Stimulated activated naive CD8-positive, alpha-beta T cell treated with anti-CD3 and anti-CD28 coated beads, Interleukin-15, Interleukin-2, amounts not matched to agents 100 ng/mL and 50 ng/mL, for 24 hours (primary cell): Measurements from ENCODE around the gene MAPK8IP1.

Source experiments
- H3K27ac Mint-ChIP-seq: one replicate; pipeline ENCODE4 v1.8.0; 2021; ENCODE audit warnings: mild to moderate bottlenecking, mixed read lengths
- H3K27me3 Mint-ChIP-seq: one replicate; pipeline ENCODE4 v1.8.0; 2021; ENCODE audit warnings: mixed read lengths
- H3K36me3 Mint-ChIP-seq: one replicate; pipeline ENCODE4 v1.8.0; 2021; ENCODE audit warnings: low read depth, mixed read lengths
- H3K4me1 Mint-ChIP-seq: one replicate; pipeline ENCODE4 v1.8.0; 2021; ENCODE audit warnings: low read depth, mixed read lengths
- H3K4me3 Mint-ChIP-seq: one replicate; pipeline ENCODE4 v1.8.0; 2021; ENCODE audit warnings: mild to moderate bottlenecking, mixed read lengths
- H3K9me3 Mint-ChIP-seq: one replicate; pipeline ENCODE4 v1.8.0; 2021; ENCODE audit warnings: mixed read lengths

Gene MAPK8IP1

GRCh38 chr11:45930031-45930794 is 44.8 kb downstream of the MAPK8IP1 start:
- peaks cover 10% of the 10 kb centered on the region for H3K36me3 Mint-ChIP-seq
- H3K27me3 Mint-ChIP-seq = no peaks in the 10 kb centered on the region
- H3K27ac Mint-ChIP-seq = peak overlapping the region; percentile 81
- H3K4me3 Mint-ChIP-seq = peak overlapping the region; percentile 66
- no peaks in the 10 kb centered on the region for H3K9me3 Mint-ChIP-seq
- peaks cover 15% of the 10 kb centered on the region for H3K4me1 Mint-ChIP-seq

- peak overlapping the region; percentile 49 for H3K27ac Mint-ChIP-seq
These were observed 45.6 kb downstream of the MAPK8IP1 start for GRCh38 chr11:45930951-45931570.

GRCh38 chr11:45931739-45932138 is 46.3 kb downstream of the MAPK8IP1 start:
- Mint-ChIP-seq H3K27ac (peak overlapping the region; percentile 49), H3K9me3 (no peaks in the 10 kb centered on the region), H3K36me3 (peaks cover 10% of the 10 kb centered on the region), H3K27me3 (no peaks in the 10 kb centered on the region), H3K4me3 (peak overlapping the region; percentile 31), H3K4me1 (peaks cover 18% of the 10 kb centered on the region)

More at GRCh38 chr11:45930951-45931570, 45.6 kb downstream of the MAPK8IP1 start:
- peaks cover 10% of the 10 kb centered on the region for H3K36me3 Mint-ChIP-seq
- H3K4me3 Mint-ChIP-seq = peak overlapping the region; percentile 31
- H3K9me3 Mint-ChIP-seq = no peaks in the 10 kb centered on the region
- H3K27me3 Mint-ChIP-seq = no peaks in the 10 kb centered on the region
- peaks cover 15% of the 10 kb centered on the region for H3K4me1 Mint-ChIP-seq

- no peaks in the 10 kb centered on the region for H3K9me3 Mint-ChIP-seq
- H3K27ac Mint-ChIP-seq = peak overlapping the region; percentile 2
- H3K4me3 Mint-ChIP-seq = peak overlapping the region; percentile 63
- H3K36me3 Mint-ChIP-seq = peaks cover 10% of the 10 kb centered on the region
- H3K27me3 Mint-ChIP-seq = no peaks in the 10 kb centered on the region
- peaks cover 19% of the 10 kb centered on the region for H3K4me1 Mint-ChIP-seq
These were observed 46.8 kb downstream of the MAPK8IP1 start for GRCh38 chr11:45932217-45932616.

GRCh38 chr11:45933131-45933831 is 47.8 kb downstream of the MAPK8IP1 start:
- H3K4me3 Mint-ChIP-seq = peak overlapping the region; percentile 63
- peaks cover 19% of the 10 kb centered on the region for H3K4me1 Mint-ChIP-seq
- peaks cover 16% of the 10 kb centered on the region for H3K36me3 Mint-ChIP-seq
- no peaks in the 10 kb centered on the region for H3K9me3 Mint-ChIP-seq
- no peaks in the 10 kb centered on the region for H3K27me3 Mint-ChIP-seq
- H3K27ac Mint-ChIP-seq = no peak overlapping the region

GRCh38 chr11:45933846-45934579 is 48.6 kb downstream of the MAPK8IP1 start:
- H3K27me3 Mint-ChIP-seq = no peaks in the 10 kb centered on the region
- no peak overlapping the region for H3K27ac Mint-ChIP-seq
- H3K4me3 Mint-ChIP-seq = no peak overlapping the region

GRCh38 chr11:45934580-45935318 is 49.3 kb downstream of the MAPK8IP1 start:
- H3K9me3 Mint-ChIP-seq = no peaks in the 10 kb centered on the region
- peaks cover 16% of the 10 kb centered on the region for H3K36me3 Mint-ChIP-seq
- H3K4me1 Mint-ChIP-seq = peaks cover 17% of the 10 kb centered on the region
- no peaks in the 10 kb centered on the region for H3K27me3 Mint-ChIP-seq
- no peak overlapping the region for H3K4me3 Mint-ChIP-seq
- H3K27ac Mint-ChIP-seq = no peak overlapping the region

More at GRCh38 chr11:45933846-45934579, 48.6 kb downstream of the MAPK8IP1 start:
- peaks cover 19% of the 10 kb centered on the region for H3K4me1 Mint-ChIP-seq
- peaks cover 16% of the 10 kb centered on the region for H3K36me3 Mint-ChIP-seq
- H3K9me3 Mint-ChIP-seq = no peaks in the 10 kb centered on the region

- Mint-ChIP-seq H3K4me3 (no peak overlapping the region), H3K9me3 (no peaks in the 10 kb centered on the region), H3K27ac (no peak overlapping the region), H3K4me1 (peaks cover 9% of the 10 kb centered on the region), H3K27me3 (no peaks in the 10 kb centered on the region), H3K36me3 (peaks cover 10% of the 10 kb centered on the region)
These were observed 50.1 kb downstream of the MAPK8IP1 start for GRCh38 chr11:45935349-45936064.

- H3K4me1 Mint-ChIP-seq = peaks cover 8% of the 10 kb centered on the region
- H3K27ac Mint-ChIP-seq = no peak overlapping the region
- no peak overlapping the region for H3K4me3 Mint-ChIP-seq
- H3K27me3 Mint-ChIP-seq = no peaks in the 10 kb centered on the region
- peaks cover 10% of the 10 kb centered on the region for H3K36me3 Mint-ChIP-seq
- H3K9me3 Mint-ChIP-seq = no peaks in the 10 kb centered on the region
These were observed 51.1 kb downstream of the MAPK8IP1 start for GRCh38 chr11:45936511-45937054.

- peaks cover 14% of the 10 kb centered on the region for H3K36me3 Mint-ChIP-seq
- no peak overlapping the region for H3K4me3 Mint-ChIP-seq
- no peaks in the 10 kb centered on the region for H3K9me3 Mint-ChIP-seq
- H3K27me3 Mint-ChIP-seq = no peaks in the 10 kb centered on the region
- H3K4me1 Mint-ChIP-seq = peaks cover 7% of the 10 kb centered on the region
- no peak overlapping the region for H3K27ac Mint-ChIP-seq
These were observed 52.5 kb downstream of the MAPK8IP1 start for GRCh38 chr11:45937916-45938315.

- Mint-ChIP-seq H3K9me3 (no peaks in the 10 kb centered on the region), H3K4me3 (no peak overlapping the region), H3K27me3 (no peaks in the 10 kb centered on the region), H3K4me1 (peaks cover 7% of the 10 kb centered on the region), H3K36me3 (peaks cover 25% of the 10 kb centered on the region), H3K27ac (no peak overlapping the region)
These were observed 54.4 kb downstream of the MAPK8IP1 start for GRCh38 chr11:45939836-45940235.

- peaks cover 32% of the 10 kb centered on the region for H3K36me3 Mint-ChIP-seq
- H3K9me3 Mint-ChIP-seq = no peaks in the 10 kb centered on the region
- no peak overlapping the region for H3K27ac Mint-ChIP-seq
- no peaks in the 10 kb centered on the region for H3K27me3 Mint-ChIP-seq
- peaks cover 7% of the 10 kb centered on the region for H3K4me1 Mint-ChIP-seq
- no peak overlapping the region for H3K4me3 Mint-ChIP-seq
These were observed 55.8 kb downstream of the MAPK8IP1 start for GRCh38 chr11:45941285-45941684.

- H3K4me3 Mint-ChIP-seq = no peak overlapping the region
- H3K36me3 Mint-ChIP-seq = peaks cover 32% of the 10 kb centered on the region
- no peaks in the 10 kb centered on the region for H3K27me3 Mint-ChIP-seq
- no peaks in the 10 kb centered on the region for H3K9me3 Mint-ChIP-seq
- H3K27ac Mint-ChIP-seq = no peak overlapping the region
- peaks cover 3% of the 10 kb centered on the region for H3K4me1 Mint-ChIP-seq
These were observed 56.9 kb downstream of the MAPK8IP1 start for GRCh38 chr11:45942381-45942780.
